ENCODE data around the gene SLC25A6. TPM values are rescaled to one million over a fixed set of nuclear protein-coding genes. Genes with fewer than 3 reads are reported as not detected.
A peak's percentile ranks its signal among the peaks of the same experiment; 100 is the strongest.
"Not testable (repeated sequence)": the region's sequence is repeated elsewhere in the genome, so short reads cannot be mapped to it uniquely, and the experiment has no call there.

Gene SLC25A6
- total RNA-seq, 4 donors from 2014 or later: 60.0 to 69.9 (median 65.1) TPM

DNA sequence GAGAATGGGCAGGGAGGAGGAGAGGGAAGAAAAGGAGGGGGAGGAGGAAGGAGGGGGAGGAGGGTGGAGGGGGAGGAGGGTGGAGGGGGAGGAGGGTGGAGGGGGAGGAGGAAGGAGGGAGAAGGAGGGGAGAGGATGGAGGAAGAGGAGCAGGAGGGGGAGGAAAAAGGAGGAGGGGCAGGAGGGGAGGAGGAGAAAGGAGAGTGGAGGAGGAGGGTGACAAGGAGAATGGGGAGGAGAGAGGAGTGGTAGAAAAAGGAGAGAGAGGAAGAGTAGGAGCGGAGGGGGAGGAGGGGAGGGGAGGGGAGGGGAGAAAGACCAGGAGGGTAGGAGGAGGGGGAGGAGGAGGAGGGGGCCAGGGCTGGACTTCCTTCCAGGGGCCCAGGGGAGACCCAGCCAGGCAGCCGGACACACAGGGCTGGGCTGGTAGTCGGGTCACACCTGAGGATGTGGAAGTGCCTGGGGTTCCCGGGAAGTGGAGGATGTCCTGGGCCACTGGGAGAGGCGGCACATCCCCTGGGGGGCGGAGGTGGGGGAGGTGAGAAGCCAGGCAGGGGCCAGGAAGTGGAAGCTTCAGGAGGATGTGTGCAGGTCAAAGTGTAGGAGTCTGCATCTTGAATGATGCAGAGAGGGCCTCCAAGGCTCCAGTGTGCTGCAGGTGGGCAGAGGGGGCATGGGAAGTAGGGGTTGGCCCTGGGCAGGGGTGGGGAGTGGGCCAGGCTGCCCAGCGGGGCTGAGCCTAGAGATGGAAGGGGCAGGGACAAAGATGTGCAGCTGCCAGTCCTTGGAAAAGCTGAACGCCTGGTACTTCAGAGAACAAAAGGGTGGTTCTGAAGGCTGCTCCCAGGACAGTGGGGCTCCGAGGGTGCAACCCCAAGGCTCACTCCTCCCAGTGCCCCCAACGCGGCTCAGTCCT, 36.5 kb downstream of the SLC25A6 start:
- Histone ChIP-seq H3K27ac (no peak overlapping the region), H3K4me3 (no peak overlapping the region), H3K9me3 (no peaks in the 10 kb centered on the region), H3K36me3 (peaks cover 0 to 5% of the 10 kb centered on the region in 2 donors), H3K4me1 (no peaks in the 10 kb centered on the region), H3K27me3 (no peaks in the 10 kb centered on the region)
- ATAC-seq: peak in 1 of 2 donors; percentile 15
- no peak for TF ChIP-seq CTCF (IDR thresholded peaks at IDR 0.05 in 4 of 5, conservative IDR thresholded peaks at IDR 0.05 in 1 of 5)
- TF ChIP-seq POLR2A (IDR thresholded peaks at IDR 0.05): no peak
- no peak for DNase-seq
- in situ Hi-C loops (cut with MboI; ENCODE audit: low sequenced_read_pairs in 4 of 4) (no loop called here), intact Hi-C loops (cut with DNase I; ENCODE audit: low total_unique reads) (no loop called here)

GRCh38 chrX:1354036-1355019, 37.6 kb downstream of the SLC25A6 start:
- H3K27ac ChIP-seq: no peak overlapping the region
- in situ Hi-C loops (cut with MboI; ENCODE audit: low sequenced_read_pairs in 4 of 4): no loop called here
- H3K4me3 ChIP-seq: no peak overlapping the region
- TF ChIP-seq CTCF (IDR thresholded peaks at IDR 0.05 in 4 of 5, conservative IDR thresholded peaks at IDR 0.05 in 1 of 5) (no peak), POLR2A (IDR thresholded peaks at IDR 0.05) (no peak)
- ATAC-seq (no peak), DNase-seq (no peak)
- peaks cover 0 to 10% of the 10 kb centered on the region in 2 donors for H3K36me3 ChIP-seq
- no peaks in the 10 kb centered on the region for H3K27me3 ChIP-seq
- H3K4me1 ChIP-seq: no peaks in the 10 kb centered on the region
- intact Hi-C loops (cut with DNase I; ENCODE audit: low total_unique reads): no loop called here
- H3K9me3 ChIP-seq: no peaks in the 10 kb centered on the region

GRCh38 chrX:1351981-1352714, 39.8 kb downstream of the SLC25A6 start:
- no peak for DNase-seq
- in situ Hi-C loops (cut with MboI; ENCODE audit: low sequenced_read_pairs in 4 of 4): no loop called here
- no peak for TF ChIP-seq CTCF (IDR thresholded peaks at IDR 0.05 in 4 of 5, conservative IDR thresholded peaks at IDR 0.05 in 1 of 5)
- no peak for TF ChIP-seq POLR2A (IDR thresholded peaks at IDR 0.05)
- ATAC-seq: no peak
- H3K4me3 ChIP-seq: no peak overlapping the region
- no peaks in the 10 kb centered on the region for H3K9me3 ChIP-seq
- H3K27ac ChIP-seq: no peak overlapping the region
- intact Hi-C loops (cut with DNase I; ENCODE audit: low total_unique reads): no loop called here
- H3K4me1 ChIP-seq: no peaks in the 10 kb centered on the region
- H3K36me3 ChIP-seq: peaks cover 0 to 9% of the 10 kb centered on the region in 2 donors
- H3K27me3 ChIP-seq: no peaks in the 10 kb centered on the region

- H3K27me3 ChIP-seq; intact Hi-C loops (cut with DNase I; ENCODE audit: low total_unique reads): not testable (repeated sequence)
Observed at GRCh38 chrX:1349606-1350005, 42.3 kb downstream of the SLC25A6 start.

More at GRCh38 chrX:1349606-1350005, 42.3 kb downstream of the SLC25A6 start:
- H3K9me3 ChIP-seq; in situ Hi-C loops (cut with MboI; ENCODE audit: low sequenced_read_pairs in 4 of 4); H3K36me3 ChIP-seq; ATAC-seq; H3K4me3 ChIP-seq; DNase-seq; H3K27ac ChIP-seq; H3K4me1 ChIP-seq: not testable (repeated sequence)
